ENCODE data around the gene ALDH1A1. TPM values are rescaled to one million over a fixed set of nuclear protein-coding genes. Genes with fewer than 3 reads are reported as not detected.

Gene ALDH1A1
- total RNA-seq, 1 experiment from 2014 or later: 8.8 TPM

GRCh38 chr9:72902268-72902667 lies 50.6 kb downstream of the ALDH1A1 start:
- Histone ChIP-seq H3K27ac (ENCODE audit: low read depth, low read length, poor library complexity, severe bottlenecking) (no peak overlapping the region), H3K4me3 (ENCODE audit: low read depth, low read length, poor library complexity, severe bottlenecking) (no peak overlapping the region), H3K4me1 (ENCODE audit: insufficient read depth, low read length, poor library complexity, severe bottlenecking) (peaks cover 3% of the 10 kb centered on the region), H3K27me3 (replicated peaks; ENCODE audit: insufficient read depth, low read depth, low read length, poor library complexity) (no peaks in the 10 kb centered on the region), H3K9me3 (ENCODE audit: low read depth, low read length, poor library complexity, severe bottlenecking) (no peaks in the 10 kb centered on the region), H3K36me3 (ENCODE audit: insufficient read depth, low read length, poor library complexity, severe bottlenecking) (no peaks in the 10 kb centered on the region)
- BruUV-seq (replicated peaks): no TSS peak
- TF ChIP-seq CTCF (conservative IDR thresholded peaks at IDR 0.05; ENCODE audit: low read depth, low read length): no peak
- TF ChIP-seq EZH2 (IDR thresholded peaks at IDR 0.05; ENCODE audit: borderline replicate concordance, low read depth, low read length, poor library complexity, severe bottlenecking): no peak
- no peak for DNase-seq (ENCODE audit: low spot score)
- intact Hi-C loops (cut with micrococcal nuclease; ENCODE audit: unreplicated experiment): no loop called here
- ChIA-PET POLR2A (ENCODE audit: low non-redundant PET) (no interaction called here), CTCF (no interaction called here)

GRCh38 chr9:72899734-72900477 lies 52.9 kb downstream of the ALDH1A1 start:
- H3K4me1 ChIP-seq (ENCODE audit: insufficient read depth, low read length, poor library complexity, severe bottlenecking): no peaks in the 10 kb centered on the region
- POLR2A ChIA-PET (ENCODE audit: low non-redundant PET): interaction anchor here (0.7 kb wide), 1 partner anchor 55 kb away, joined by 6 read pairs; no protein-coding TSS in a partner anchor
- H3K4me3 ChIP-seq (ENCODE audit: low read depth, low read length, poor library complexity, severe bottlenecking): no peak overlapping the region
- intact Hi-C loops (cut with micrococcal nuclease; ENCODE audit: unreplicated experiment): no loop called here
- no peaks in the 10 kb centered on the region for H3K9me3 ChIP-seq (ENCODE audit: low read depth, low read length, poor library complexity, severe bottlenecking)
- no TSS peak for BruUV-seq (replicated peaks)
- no peak for DNase-seq (ENCODE audit: low spot score)
- CTCF ChIA-PET: no interaction called here
- no peak for TF ChIP-seq CTCF (conservative IDR thresholded peaks at IDR 0.05; ENCODE audit: low read depth, low read length)
- no peak for TF ChIP-seq EZH2 (IDR thresholded peaks at IDR 0.05; ENCODE audit: borderline replicate concordance, low read depth, low read length, poor library complexity, severe bottlenecking)
- H3K36me3 ChIP-seq (ENCODE audit: insufficient read depth, low read length, poor library complexity, severe bottlenecking): no peaks in the 10 kb centered on the region
- no peak overlapping the region for H3K27ac ChIP-seq (ENCODE audit: low read depth, low read length, poor library complexity, severe bottlenecking)
- no peaks in the 10 kb centered on the region for H3K27me3 ChIP-seq (replicated peaks; ENCODE audit: insufficient read depth, low read depth, low read length, poor library complexity)

- Histone ChIP-seq H3K36me3 (ENCODE audit: insufficient read depth, low read length, poor library complexity, severe bottlenecking) (no peaks in the 10 kb centered on the region), H3K27ac (ENCODE audit: low read depth, low read length, poor library complexity, severe bottlenecking) (no peak overlapping the region), H3K27me3 (replicated peaks; ENCODE audit: insufficient read depth, low read depth, low read length, poor library complexity) (no peaks in the 10 kb centered on the region), H3K9me3 (ENCODE audit: low read depth, low read length, poor library complexity, severe bottlenecking) (no peaks in the 10 kb centered on the region), H3K4me3 (ENCODE audit: low read depth, low read length, poor library complexity, severe bottlenecking) (no peak overlapping the region), H3K4me1 (ENCODE audit: insufficient read depth, low read length, poor library complexity, severe bottlenecking) (no peaks in the 10 kb centered on the region)
- ChIA-PET POLR2A (ENCODE audit: low non-redundant PET) (interaction anchor here (0.7 kb wide), 1 partner anchor 56 kb away, joined by 6 read pairs; no protein-coding TSS in a partner anchor), CTCF (no interaction called here)
- BruUV-seq (replicated peaks): no TSS peak
- intact Hi-C loops (cut with micrococcal nuclease; ENCODE audit: unreplicated experiment): no loop called here
- TF ChIP-seq EZH2 (IDR thresholded peaks at IDR 0.05; ENCODE audit: borderline replicate concordance, low read depth, low read length, poor library complexity, severe bottlenecking): no peak
- TF ChIP-seq CTCF (conservative IDR thresholded peaks at IDR 0.05; ENCODE audit: low read depth, low read length): no peak
- no peak for DNase-seq (ENCODE audit: low spot score)
These were observed 53.8 kb downstream of the ALDH1A1 start for GRCh38 chr9:72898784-72899733.
